SU-DHL-6 (cell line): ENCODE data around the gene BCO1.

Source experiments
- H2AFZ ChIP-seq: fragments of 200-600 bp; sonication (generic); 2 replicates; pipeline ENCODE4 v1.6.1; 2014; ENCODE audit warnings: low read depth, mild to moderate bottlenecking, moderate library complexity, mixed read lengths, antibody characterized with exemption, low read length; ENCODE audit not compliant: severe bottlenecking
- H3F3A ChIP-seq: fragments of 200-600 bp; shearing (Covaris generic); 2 replicates; pipeline ENCODE4 v1.6.0; 2016; ENCODE audit warnings: antibody characterized with exemption, mild to moderate bottlenecking; ENCODE audit not compliant: insufficient read depth
- H3K27ac ChIP-seq: fragments of 200-600 bp; sonication (generic); 2 replicates; pipeline ENCODE4 v1.5.1; 2016; ENCODE audit warnings: low read depth, mild to moderate bottlenecking, low read length, moderate library complexity, mixed read lengths
- H3K27me3 ChIP-seq: fragments of 200-600 bp; sonication (generic), shearing (Covaris generic); 2 replicates; pipeline ENCODE4 v1.6.0; 2014; ENCODE audit warnings: mild to moderate bottlenecking, low read length
- H3K36me3 ChIP-seq: fragments of 200-600 bp; sonication (generic); 2 replicates; pipeline ENCODE4 v1.6.1; 2014; ENCODE audit warnings: mild to moderate bottlenecking, low read length, mixed read lengths
- H3K4me2 ChIP-seq: fragments of 300-600, 200-600 bp; shearing (Covaris generic), sonication (generic); 2 replicates; pipeline ENCODE4 v1.6.0; 2014; ENCODE audit warnings: low read length, low read depth, mild to moderate bottlenecking; ENCODE audit not compliant: poor library complexity, severe bottlenecking
- H3K4me3 ChIP-seq: fragments of 200-600 bp; sonication (generic); 2 replicates; pipeline ENCODE4 v1.5.1; 2014; ENCODE audit warnings: antibody characterized with exemption, low read length, mild to moderate bottlenecking, mixed read lengths; ENCODE audit not compliant: insufficient read depth, poor library complexity, severe bottlenecking
- H3K79me2 ChIP-seq: fragments of 200-600 bp; sonication (generic); 2 replicates; pipeline ENCODE4 v1.6.1; 2014; ENCODE audit warnings: mild to moderate bottlenecking, low read length, moderate library complexity; ENCODE audit not compliant: insufficient read depth
- H3K9ac ChIP-seq: fragments of 200-600 bp; sonication (generic); 2 replicates; pipeline ENCODE4 v1.7.0; 2014; ENCODE audit warnings: mild to moderate bottlenecking, low read length
- H3K9me2 ChIP-seq: fragments of 200-600 bp; sonication (generic); replicated peaks from 2 replicates; pipeline ENCODE4 v1.6.1; 2014; ENCODE audit warnings: low read length; ENCODE audit not compliant: insufficient read depth
- H3K9me3 ChIP-seq: fragments of 200-600 bp; sonication (generic); 2 replicates; pipeline ENCODE4 v1.6.1; 2014; ENCODE audit warnings: low read length, mixed read lengths; ENCODE audit not compliant: insufficient read depth
- H4K20me1 ChIP-seq: fragments of 200-600 bp; sonication (generic); 2 replicates; pipeline ENCODE4 v1.6.1; 2014; ENCODE audit warnings: low read depth, mild to moderate bottlenecking, antibody characterized with exemption, low read length, moderate library complexity, mixed read lengths
- CTCF ChIP-seq: fragments of 200-600 bp; sonication (generic); IDR thresholded peaks from one replicate; pipeline ENCODE4 v1.5.1; 2017; ENCODE audit warnings: antibody characterized with exemption, mild to moderate bottlenecking, low read length, moderate library complexity; ENCODE audit not compliant: insufficient read depth, poor library complexity, severe bottlenecking
- EZH2phosphoT487 ChIP-seq: fragments of 200-600 bp; sonication (generic), shearing (Covaris generic); conservative IDR thresholded peaks from 2 replicates; pipeline ENCODE4 v1.6.1; 2018; ENCODE audit warnings: mild to moderate bottlenecking, antibody characterized with exemption, low read length, moderate library complexity, mixed read lengths

The BCO1 gene

GRCh38 chr16:81286190-81286589 is 47.7 kb downstream of the BCO1 start:
- TF ChIP-seq EZH2phosphoT487: no peak
- TF ChIP-seq CTCF: no peak
- Histone ChIP-seq H4K20me1 (no peaks in the 10 kb centered on the region), H3K4me2 (no peak overlapping the region), H3K4me3 (no peak overlapping the region), H3K79me2 (no peaks in the 10 kb centered on the region), H3K36me3 (no peaks in the 10 kb centered on the region), H3K27ac (no peak overlapping the region), H3F3A (no peaks in the 10 kb centered on the region), H3K9me3 (no peaks in the 10 kb centered on the region), H3K9me2 (no peaks in the 10 kb centered on the region), H3K9ac (no peak overlapping the region), H2AFZ (no peak overlapping the region), H3K27me3 (no peaks in the 10 kb centered on the region)

DNA sequence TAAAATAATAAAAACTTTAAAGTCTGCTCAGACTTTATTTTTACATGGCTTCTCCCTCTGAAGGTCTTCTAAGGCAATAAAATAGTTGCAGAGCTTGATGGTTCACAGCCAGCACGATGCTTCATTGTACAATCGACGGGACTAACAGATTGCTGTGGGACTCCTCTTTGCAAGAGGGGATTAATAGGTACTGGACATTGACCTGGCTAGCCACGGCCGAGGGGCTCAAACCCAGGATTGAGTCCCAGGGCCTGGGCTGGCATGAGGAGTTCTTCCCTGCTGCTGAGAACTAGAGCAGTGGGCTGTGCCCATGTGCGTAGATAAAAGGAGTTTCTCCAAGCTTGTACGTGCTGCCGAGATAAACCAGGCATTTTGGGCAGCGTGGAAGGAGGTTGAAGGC is 52.6 kb downstream of the BCO1 start:
- H3K27ac ChIP-seq: no peak overlapping the region
- no peak overlapping the region for H3K4me2 ChIP-seq
- H3K27me3 ChIP-seq: no peaks in the 10 kb centered on the region
- no peak overlapping the region for H3K9ac ChIP-seq
- H3F3A ChIP-seq: no peaks in the 10 kb centered on the region
- H2AFZ ChIP-seq: no peak overlapping the region
- no peaks in the 10 kb centered on the region for H3K9me2 ChIP-seq
- no peaks in the 10 kb centered on the region for H4K20me1 ChIP-seq
- H3K36me3 ChIP-seq: no peaks in the 10 kb centered on the region
- H3K4me3 ChIP-seq: no peak overlapping the region
- no peaks in the 10 kb centered on the region for H3K79me2 ChIP-seq
- no peaks in the 10 kb centered on the region for H3K9me3 ChIP-seq
- TF ChIP-seq EZH2phosphoT487: no peak
- no peak for TF ChIP-seq CTCF

GRCh38 chr16:81292936-81293335 is 54.4 kb downstream of the BCO1 start:
- Histone ChIP-seq H2AFZ (no peak overlapping the region), H3K9me2 (no peaks in the 10 kb centered on the region), H3F3A (no peaks in the 10 kb centered on the region), H3K27me3 (no peaks in the 10 kb centered on the region), H3K36me3 (no peaks in the 10 kb centered on the region), H3K79me2 (no peaks in the 10 kb centered on the region), H4K20me1 (no peaks in the 10 kb centered on the region), H3K27ac (no peak overlapping the region), H3K9me3 (no peaks in the 10 kb centered on the region), H3K4me3 (no peak overlapping the region), H3K4me2 (no peak overlapping the region), H3K9ac (no peak overlapping the region)
- TF ChIP-seq EZH2phosphoT487 (no peak), CTCF (no peak)
